Activated naive CD8-positive, alpha-beta T cell treated with anti-CD3 and anti-CD28 coated beads for 36 hours (primary cell): ENCODE measurements around the gene SNX8. TPM values are rescaled to one million over a fixed set of nuclear protein-coding genes. Genes with fewer than 3 reads are reported as not detected.
A peak's percentile ranks its signal among the peaks of the same experiment; 100 is the strongest.
"Not testable (repeated sequence)": the region's sequence is repeated elsewhere in the genome, so short reads cannot be mapped to it uniquely, and the experiment has no call there.

Experiments used
- DNase-seq: peaks from one replicate; pipeline ENCODE4 v3.0.0; 2021
- H3K27ac Mint-ChIP-seq: one replicate; pipeline ENCODE4 v1.8.0; 2022; ENCODE audit warnings: mild to moderate bottlenecking, moderate library complexity, mixed read lengths
- H3K27me3 Mint-ChIP-seq: one replicate; pipeline ENCODE4 v1.8.0; 2022; ENCODE audit warnings: mild to moderate bottlenecking, mixed read lengths
- H3K36me3 Mint-ChIP-seq: one replicate; pipeline ENCODE4 v1.8.0; 2021; ENCODE audit warnings: mild to moderate bottlenecking, mixed read lengths
- H3K4me1 Mint-ChIP-seq: one replicate; pipeline ENCODE4 v1.8.0; 2021; ENCODE audit warnings: mixed read lengths
- H3K4me3 Mint-ChIP-seq: one replicate; pipeline ENCODE4 v1.8.0; 2022; ENCODE audit warnings: mild to moderate bottlenecking, moderate library complexity, mixed read lengths
- H3K9me3 Mint-ChIP-seq: one replicate; pipeline ENCODE4 v1.8.0; 2022; ENCODE audit warnings: mixed read lengths
- total RNA-seq, 2 experiments: library from RNA; stranded (reverse); gene quantifications; one replicate each; pipeline ENCODE4 v1.2.3, GENCODE V29; 2021

Gene SNX8
- total RNA-seq, 2 experiments from 2014 or later: 45.6 to 48.7 TPM

DNA sequence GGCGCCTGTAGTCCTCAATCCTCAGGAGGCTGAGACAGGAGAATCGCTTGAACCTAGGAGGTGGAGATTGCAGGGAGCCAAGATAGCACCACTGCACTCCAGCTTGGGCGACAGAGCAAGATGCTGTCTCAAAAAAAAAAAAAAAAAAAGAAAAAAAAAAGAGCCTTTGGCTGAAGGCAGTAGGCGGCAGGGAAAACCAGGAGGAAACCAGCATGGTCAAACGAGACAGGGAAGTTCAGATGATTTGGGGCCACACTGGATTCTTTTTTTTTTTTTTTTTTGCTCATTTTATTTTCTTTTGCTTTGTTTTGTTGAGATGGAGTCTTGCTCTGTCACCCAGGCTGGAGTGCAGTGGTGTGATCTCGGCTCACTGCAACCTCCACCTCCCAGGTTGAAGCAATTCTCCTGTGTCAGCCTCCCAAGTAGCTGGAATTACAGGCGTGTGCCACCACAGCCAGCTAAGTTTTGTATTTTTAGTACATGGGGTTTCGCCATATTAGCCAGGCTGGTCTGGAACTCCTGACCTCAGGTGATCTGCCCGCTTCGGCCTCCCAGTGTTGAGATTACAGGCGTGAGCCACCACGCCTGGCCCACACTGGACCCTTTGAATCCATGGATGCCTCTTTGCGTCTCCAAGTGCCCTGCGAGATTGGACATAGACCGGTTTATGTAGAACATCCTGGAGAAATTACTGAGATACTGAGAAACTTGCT lies 33.3 kb upstream of the SNX8 start:
- H3K36me3 Mint-ChIP-seq, H3K27me3 Mint-ChIP-seq, H3K4me3 Mint-ChIP-seq, DNase-seq, H3K9me3 Mint-ChIP-seq, H3K4me1 Mint-ChIP-seq: not testable (repeated sequence)
- H3K27ac Mint-ChIP-seq: peak overlapping the region; percentile 36

DNA sequence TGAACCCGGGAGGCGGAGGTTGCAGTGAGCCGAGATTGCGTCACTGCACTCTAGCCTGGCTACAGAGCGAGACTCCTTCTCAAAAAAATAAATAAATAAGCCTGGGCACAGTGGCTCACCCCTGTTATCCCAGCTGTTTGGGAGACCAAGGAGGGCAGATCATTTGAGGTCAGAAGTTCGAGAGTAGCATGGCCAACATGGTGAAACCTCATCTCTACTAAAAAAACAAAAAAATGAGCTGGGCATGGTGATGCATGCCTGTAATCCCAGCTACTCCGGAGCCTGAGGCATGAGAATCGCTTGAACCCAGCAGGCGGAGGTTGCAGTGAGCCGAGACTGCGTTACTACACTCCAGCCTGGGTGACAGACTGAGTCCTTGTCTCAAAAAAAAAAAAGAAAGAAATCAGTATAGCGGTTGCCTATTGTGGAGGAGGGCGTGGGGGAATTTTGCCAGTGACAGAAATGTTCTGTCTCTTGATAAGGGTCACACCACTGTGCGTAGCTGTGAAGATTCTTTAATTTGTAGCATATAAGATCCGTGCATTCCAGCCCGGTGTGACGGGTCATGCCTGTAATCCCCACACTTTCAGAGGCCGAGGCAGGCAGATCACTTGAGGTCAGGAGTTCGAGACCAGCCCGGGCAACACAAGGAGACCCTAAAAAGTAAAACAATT lies 22.5 kb upstream of the SNX8 start:
- H3K4me1 Mint-ChIP-seq: no peaks in the 10 kb centered on the region
- H3K9me3 Mint-ChIP-seq: no peaks in the 10 kb centered on the region

DNA sequence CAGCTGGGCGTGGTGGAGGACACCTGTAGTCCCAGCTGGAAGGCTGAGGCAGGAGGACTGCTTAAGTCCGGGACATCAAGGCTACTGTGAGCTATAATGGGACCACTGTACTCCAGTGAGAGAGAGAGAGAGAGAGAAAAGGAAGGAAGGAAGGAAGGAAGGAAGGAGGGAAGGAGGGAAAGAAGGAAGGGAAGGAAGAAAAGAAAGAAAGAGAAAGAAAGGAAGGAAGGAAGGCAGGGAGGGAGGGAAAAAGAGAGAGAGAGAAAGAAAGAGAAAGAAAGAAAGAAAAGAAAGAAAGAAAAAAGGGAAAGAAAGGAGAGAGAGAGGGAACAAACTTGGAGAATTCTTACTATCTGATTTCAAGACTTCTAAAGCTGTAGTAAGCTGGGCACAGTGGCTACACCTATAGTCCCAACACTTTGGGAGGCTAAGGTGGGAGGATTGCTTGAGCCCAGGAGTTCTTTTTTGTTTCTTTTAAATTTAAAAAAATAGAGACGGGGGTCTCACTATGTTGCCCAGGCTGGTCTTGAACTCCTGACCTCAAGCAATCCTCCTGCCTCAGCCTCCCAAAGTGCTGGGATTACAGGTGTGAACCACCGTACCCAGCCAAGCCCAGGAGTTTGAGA lies 18.5 kb upstream of the SNX8 start:
- H3K27ac Mint-ChIP-seq: not testable (repeated sequence)

More for the DNA sequence above, 22.5 kb upstream of the SNX8 start:
- no peak for DNase-seq
- Mint-ChIP-seq H3K27me3 (no peaks in the 10 kb centered on the region), H3K4me3 (no peak overlapping the region), H3K27ac (no peak overlapping the region), H3K36me3 (no peaks in the 10 kb centered on the region)

DNA sequence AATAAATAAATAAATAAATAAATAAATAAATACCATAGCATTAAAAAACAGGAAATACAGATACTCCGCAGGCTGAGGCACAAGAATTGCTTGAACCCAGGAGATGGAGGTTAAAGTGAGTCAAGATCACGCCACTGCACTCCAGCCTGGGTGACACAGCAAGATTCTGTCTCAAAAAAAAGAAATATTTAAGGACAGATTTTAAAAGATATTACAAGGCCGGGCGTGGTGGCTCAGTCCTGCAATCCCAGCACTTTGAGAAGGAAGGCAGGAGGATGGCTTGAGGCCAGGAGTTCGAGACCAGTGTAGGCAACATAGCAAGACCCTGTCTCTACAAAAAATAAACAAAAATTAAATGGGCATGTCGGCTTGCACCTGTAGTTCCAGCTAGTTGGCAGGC lies 17.5 kb upstream of the SNX8 start:
- Mint-ChIP-seq H3K4me1 (no peaks in the 10 kb centered on the region), H3K27ac (no peak overlapping the region), H3K27me3 (no peaks in the 10 kb centered on the region), H3K36me3 (no peaks in the 10 kb centered on the region), H3K4me3 (no peak overlapping the region), H3K9me3 (no peaks in the 10 kb centered on the region)
- no peak for DNase-seq

More for the DNA sequence above, 18.5 kb upstream of the SNX8 start:
- DNase-seq, H3K9me3 Mint-ChIP-seq, H3K4me3 Mint-ChIP-seq, H3K4me1 Mint-ChIP-seq, H3K36me3 Mint-ChIP-seq, H3K27me3 Mint-ChIP-seq: not testable (repeated sequence)

DNA sequence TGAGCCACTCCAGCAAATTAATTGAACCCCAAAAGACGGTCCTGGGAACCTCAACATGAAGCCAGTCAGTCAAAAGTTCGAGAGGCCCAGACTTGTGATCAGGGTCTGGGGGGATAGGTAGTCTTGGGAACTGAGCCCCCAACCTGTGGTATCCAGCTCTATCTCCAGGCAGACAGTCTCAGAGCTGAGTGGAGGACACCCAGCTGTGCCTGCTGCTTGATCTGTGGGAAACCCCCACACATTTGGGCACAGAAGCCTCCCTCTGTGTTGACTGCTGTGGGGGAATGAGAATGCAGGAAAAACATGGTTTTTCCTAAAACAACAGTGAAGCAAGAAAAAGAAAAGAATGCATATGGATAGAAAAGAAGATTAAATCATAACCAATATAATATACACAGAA lies 16.3 kb upstream of the SNX8 start:
- no peak overlapping the region for H3K27ac Mint-ChIP-seq
- no peak for DNase-seq
- no peak overlapping the region for H3K4me3 Mint-ChIP-seq
- no peaks in the 10 kb centered on the region for H3K36me3 Mint-ChIP-seq
- no peaks in the 10 kb centered on the region for H3K27me3 Mint-ChIP-seq
- no peaks in the 10 kb centered on the region for H3K4me1 Mint-ChIP-seq
- H3K9me3 Mint-ChIP-seq: no peaks in the 10 kb centered on the region

DNA sequence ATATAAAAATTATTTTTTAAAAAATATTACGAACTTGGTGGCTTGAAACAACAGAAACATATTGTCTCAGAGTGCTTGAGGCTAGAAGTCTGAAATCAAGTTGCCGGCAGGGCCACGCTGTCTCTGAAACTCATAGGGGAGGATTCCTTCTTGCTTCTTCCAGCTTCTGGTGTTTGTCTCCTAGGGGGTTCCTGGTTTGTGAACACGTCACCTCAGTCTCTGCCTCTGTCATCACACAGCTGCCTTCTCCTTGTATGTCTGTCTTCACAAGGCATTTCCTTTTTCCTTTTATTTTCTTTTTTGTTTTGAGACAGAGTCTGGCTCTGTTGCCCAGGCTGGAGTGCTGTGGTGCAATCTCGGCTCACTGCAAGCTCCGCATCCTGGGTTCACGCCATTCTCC lies 12.7 kb upstream of the SNX8 start:
- no peaks in the 10 kb centered on the region for H3K36me3 Mint-ChIP-seq
- H3K4me1 Mint-ChIP-seq: no peaks in the 10 kb centered on the region
- H3K4me3 Mint-ChIP-seq: no peak overlapping the region
- H3K9me3 Mint-ChIP-seq: no peaks in the 10 kb centered on the region
- no peak overlapping the region for H3K27ac Mint-ChIP-seq
- DNase-seq: no peak
- H3K27me3 Mint-ChIP-seq: no peaks in the 10 kb centered on the region

DNA sequence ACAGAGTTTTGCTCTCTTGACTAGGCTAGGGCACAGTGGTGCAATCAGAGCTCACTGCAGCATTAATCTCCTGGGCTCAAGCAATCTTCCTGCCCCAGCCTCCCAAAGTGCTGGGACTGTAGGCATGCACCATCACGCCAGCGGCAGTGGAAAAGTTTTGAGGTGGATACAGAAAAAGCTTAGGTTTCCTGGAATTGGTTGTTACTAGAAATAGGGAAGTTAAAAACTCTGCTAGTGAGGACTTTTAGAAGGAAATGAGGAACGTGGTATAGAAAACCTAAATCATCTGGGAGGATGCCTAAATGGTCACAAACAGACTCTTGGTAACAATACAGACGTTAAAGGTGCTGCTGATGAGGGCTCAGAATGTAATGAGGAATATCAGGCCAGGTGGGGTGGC lies 10.9 kb upstream of the SNX8 start:
- no peaks in the 10 kb centered on the region for H3K36me3 Mint-ChIP-seq
- H3K27ac Mint-ChIP-seq: no peak overlapping the region
- H3K4me1 Mint-ChIP-seq: no peaks in the 10 kb centered on the region
- H3K9me3 Mint-ChIP-seq: no peaks in the 10 kb centered on the region
- no peak for DNase-seq
- no peak overlapping the region for H3K4me3 Mint-ChIP-seq
- H3K27me3 Mint-ChIP-seq: no peaks in the 10 kb centered on the region

DNA sequence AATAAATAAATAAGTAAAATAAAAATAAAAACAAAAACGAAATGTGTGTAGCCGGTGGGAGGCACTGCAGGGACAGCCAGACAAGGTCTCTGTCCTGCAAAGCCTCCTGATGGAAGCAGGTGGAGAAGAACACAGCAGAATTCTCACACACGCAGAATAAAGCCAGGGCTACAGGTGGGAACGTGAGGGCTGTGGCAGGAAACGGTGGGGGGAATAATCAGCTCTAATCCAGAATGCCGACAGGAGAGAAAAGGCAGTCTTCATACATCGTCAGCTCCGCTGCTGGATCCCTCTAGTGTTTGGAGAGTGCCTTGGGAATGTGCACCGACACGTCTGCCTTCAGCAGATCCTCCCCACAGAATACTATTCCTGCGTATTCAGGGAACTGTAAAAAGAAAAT lies 6.8 kb upstream of the SNX8 start:
- Mint-ChIP-seq H3K36me3 (no peaks in the 10 kb centered on the region), H3K4me3 (no peak overlapping the region), H3K27me3 (no peaks in the 10 kb centered on the region), H3K9me3 (no peaks in the 10 kb centered on the region), H3K4me1 (no peaks in the 10 kb centered on the region), H3K27ac (no peak overlapping the region)
- DNase-seq: no peak

DNA sequence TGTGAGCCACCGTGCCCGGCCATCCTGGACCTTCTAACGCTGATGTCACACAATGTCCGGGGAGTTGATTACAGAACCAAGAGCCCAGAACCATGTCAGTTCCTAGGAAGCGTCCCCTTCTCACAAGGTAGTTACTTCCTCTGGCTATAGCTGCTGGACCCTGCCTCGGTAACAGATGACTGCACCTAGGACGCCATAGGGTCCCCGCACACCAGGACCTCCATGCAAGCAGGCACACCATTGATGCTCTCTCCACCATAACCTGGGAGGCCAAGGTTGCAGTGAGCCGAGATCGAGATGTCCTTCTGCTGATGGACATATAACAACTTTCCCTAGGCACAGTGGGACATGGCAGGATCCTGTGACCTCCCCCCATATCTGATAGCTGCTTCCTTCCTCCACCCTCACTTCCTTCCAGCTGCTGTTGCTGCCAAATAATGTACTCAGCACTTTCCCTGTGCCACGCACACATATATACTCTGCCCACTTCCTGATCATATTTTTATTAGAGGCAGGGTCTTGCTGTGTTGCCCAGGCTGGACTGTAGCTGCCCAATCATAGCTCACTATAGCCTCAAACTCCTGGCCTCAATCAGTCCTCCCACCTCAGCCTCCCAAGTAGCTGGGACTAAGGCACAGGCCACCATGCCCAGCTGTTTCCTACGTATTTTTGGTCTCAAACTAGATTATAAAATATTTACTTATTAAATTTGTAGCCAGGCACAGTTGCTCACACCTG lies 3.5 kb upstream of the SNX8 start:
- H3K27me3 Mint-ChIP-seq: no peaks in the 10 kb centered on the region
- peaks cover 3% of the 10 kb centered on the region for H3K4me1 Mint-ChIP-seq
- no peak overlapping the region for H3K27ac Mint-ChIP-seq
- H3K9me3 Mint-ChIP-seq: no peaks in the 10 kb centered on the region
- H3K36me3 Mint-ChIP-seq: peaks cover under 1% of the 10 kb centered on the region
- DNase-seq: no peak
- no peak overlapping the region for H3K4me3 Mint-ChIP-seq

DNA sequence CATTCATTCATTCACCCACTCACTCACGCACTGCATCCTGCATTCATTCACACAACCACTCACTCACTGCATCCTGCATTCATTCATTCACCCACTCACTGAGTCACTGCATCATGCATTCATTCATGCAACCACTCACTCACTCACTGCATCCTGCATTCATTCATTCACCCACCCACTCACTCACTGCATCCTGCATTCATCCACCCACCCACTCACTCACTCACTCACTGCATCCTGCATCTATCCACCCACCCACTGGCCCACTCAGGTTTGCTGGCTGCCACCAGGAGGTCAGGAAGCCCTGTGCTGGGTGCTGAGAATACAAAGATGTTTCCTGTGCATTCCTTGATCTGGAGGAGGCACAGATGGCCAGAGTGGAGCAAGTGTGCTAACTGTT lies 2.3 kb upstream of the SNX8 start:
- Mint-ChIP-seq H3K9me3 (no peaks in the 10 kb centered on the region), H3K36me3 (peaks cover 4% of the 10 kb centered on the region), H3K27ac (no peak overlapping the region), H3K4me1 (peaks cover 11% of the 10 kb centered on the region), H3K4me3 (no peak overlapping the region), H3K27me3 (no peaks in the 10 kb centered on the region)
- no peak for DNase-seq

DNA sequence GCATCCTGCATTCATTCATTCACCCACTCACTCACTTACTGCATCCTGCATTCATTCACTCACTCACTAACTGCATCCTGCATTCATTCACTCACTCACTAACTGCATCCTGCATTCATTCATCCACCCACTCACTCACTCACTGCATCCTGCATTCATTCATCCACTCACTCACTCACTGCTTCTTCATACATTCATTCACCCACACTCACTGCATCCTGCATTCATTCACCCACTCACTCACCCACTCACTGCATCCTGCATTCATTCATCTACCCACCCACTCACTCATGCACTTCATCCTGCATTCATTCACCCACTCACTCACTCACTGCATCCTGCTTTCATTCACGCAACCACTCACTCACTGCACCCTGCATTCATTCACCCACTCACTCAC lies 1.5 kb upstream of the SNX8 start:
- H3K27ac Mint-ChIP-seq: no peak overlapping the region
- no peaks in the 10 kb centered on the region for H3K9me3 Mint-ChIP-seq
- no peak overlapping the region for H3K4me3 Mint-ChIP-seq
- H3K27me3 Mint-ChIP-seq: no peaks in the 10 kb centered on the region
- peaks cover 11% of the 10 kb centered on the region for H3K4me1 Mint-ChIP-seq
- no peak for DNase-seq
- H3K36me3 Mint-ChIP-seq: peaks cover 4% of the 10 kb centered on the region

DNA sequence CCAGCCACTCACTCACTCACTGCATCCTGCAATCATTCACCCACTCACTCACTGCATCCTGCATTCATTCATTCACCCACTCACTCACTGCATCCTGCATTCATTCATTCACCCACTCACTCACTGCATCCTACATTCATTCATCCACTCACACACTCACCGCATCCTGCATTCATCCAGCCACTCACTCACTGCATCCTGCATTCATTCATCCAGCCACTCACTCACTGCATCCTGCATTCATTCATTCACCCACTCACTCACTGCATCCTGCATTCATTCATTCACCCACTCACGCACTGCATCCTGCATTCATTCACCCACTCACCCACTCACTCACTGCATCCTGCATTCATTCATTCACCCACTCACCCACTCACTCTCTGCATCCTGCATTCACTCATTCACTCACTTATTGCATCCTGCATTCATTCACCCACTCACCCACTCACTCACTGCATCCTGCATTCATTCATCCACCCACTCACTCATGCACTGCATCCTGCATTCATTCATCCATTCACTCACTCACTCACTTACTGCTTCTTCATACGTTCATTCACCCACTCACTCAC lies 802 bp upstream of the SNX8 start:
- not testable (repeated sequence) for DNase-seq, H3K27ac Mint-ChIP-seq, H3K4me3 Mint-ChIP-seq, H3K27me3 Mint-ChIP-seq, H3K36me3 Mint-ChIP-seq, H3K9me3 Mint-ChIP-seq
- peaks cover 11% of the 10 kb centered on the region for H3K4me1 Mint-ChIP-seq

DNA sequence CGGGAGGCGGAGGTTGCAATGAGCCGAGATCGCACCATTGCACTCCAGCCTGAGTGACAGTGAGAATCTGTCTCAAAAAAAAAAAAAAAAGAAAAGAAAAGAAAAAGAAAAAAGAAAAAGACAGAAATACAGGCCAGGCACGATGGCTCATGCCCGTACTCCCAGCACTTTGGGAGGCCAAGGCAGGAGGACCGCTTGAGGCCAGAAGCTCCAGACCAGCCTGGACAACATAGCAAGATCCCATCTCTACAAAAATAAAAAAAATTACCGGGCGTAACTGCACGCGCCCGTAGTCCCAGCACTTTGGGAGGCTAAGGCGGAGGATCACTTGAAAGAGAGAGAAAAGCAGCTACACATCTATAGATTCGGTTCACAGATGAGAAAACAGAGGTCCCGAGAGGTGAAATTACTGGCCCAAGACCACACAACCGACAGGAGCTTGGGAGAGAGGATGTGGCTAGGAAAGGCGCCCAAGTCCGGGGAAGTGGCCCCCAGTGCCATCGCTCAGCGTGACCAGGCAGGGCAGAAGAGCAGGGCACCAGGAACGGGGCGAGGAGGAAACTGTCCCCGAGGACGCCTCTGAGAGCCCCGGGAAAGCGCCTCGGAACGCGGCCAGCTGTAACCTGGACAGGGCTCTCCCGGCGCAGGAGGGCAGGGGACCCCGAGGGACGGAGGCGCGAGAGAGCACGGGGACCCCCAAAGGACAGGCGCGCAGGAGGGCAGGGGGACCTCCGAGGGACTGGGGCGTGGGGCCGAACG lies 612 bp downstream of the SNX8 start:
- peak overlapping the region; percentile 78 for H3K27ac Mint-ChIP-seq
- no peaks in the 10 kb centered on the region for H3K27me3 Mint-ChIP-seq
- no peak for DNase-seq
- peaks cover 11% of the 10 kb centered on the region for H3K4me1 Mint-ChIP-seq
- H3K36me3 Mint-ChIP-seq: peaks cover 11% of the 10 kb centered on the region
- peak overlapping the region; percentile 91 for H3K4me3 Mint-ChIP-seq
- no peaks in the 10 kb centered on the region for H3K9me3 Mint-ChIP-seq

DNA sequence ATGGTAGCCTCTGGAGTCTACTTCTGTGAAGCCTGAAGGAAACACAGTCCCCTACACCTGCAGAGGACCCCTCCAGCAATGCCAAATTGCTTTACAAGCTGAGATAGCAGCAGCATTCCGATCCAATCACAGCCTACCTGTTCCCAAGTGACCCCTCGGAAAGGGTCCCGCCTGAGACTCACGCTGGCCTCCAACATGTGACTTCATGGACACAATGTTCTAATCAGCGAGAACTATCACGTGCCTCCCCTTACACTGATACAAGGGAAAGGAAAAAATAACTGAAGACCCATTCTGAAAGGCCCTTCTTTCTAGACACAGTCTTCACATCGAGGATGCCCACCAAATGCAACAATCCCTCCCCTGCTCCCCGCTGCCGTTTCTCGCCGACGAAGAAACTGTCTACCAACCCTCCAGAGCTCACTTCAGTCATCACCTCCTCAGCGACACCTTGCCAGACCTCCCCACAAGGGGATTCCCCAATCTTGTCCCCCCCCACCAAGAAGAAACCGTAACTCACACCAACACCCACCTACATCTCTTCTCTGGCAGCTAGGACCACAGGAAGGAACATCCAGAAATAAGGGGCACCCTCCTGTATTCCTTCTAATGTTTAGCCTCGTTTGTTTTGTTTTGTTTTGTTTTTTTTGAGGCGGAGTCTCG lies 1.8 kb downstream of the SNX8 start:
- Mint-ChIP-seq H3K4me3 (peak overlapping the region; percentile 53), H3K4me1 (peaks cover 15% of the 10 kb centered on the region), H3K27me3 (no peaks in the 10 kb centered on the region), H3K9me3 (no peaks in the 10 kb centered on the region), H3K27ac (no peak overlapping the region), H3K36me3 (peaks cover 11% of the 10 kb centered on the region)
- no peak for DNase-seq
